ENCODE data around the gene EFR3B.
A peak's percentile ranks its signal among the peaks of the same experiment; 100 is the strongest.

The EFR3B gene

GRCh38 chr2:25197336-25198208, 155.7 kb downstream of the EFR3B start:
- DNase-seq = no peak

GRCh38 chr2:25198209-25198525, 156.3 kb downstream of the EFR3B start:
- no peak for DNase-seq

GRCh38 chr2:25198576-25198975, 156.7 kb downstream of the EFR3B start:
- DNase-seq = no peak

GRCh38 chr2:25201265-25201664, 159.4 kb downstream of the EFR3B start:
- peak in 1 of 2 experiments; percentile 12 for DNase-seq

GRCh38 chr2:25201794-25202193, 159.9 kb downstream of the EFR3B start:
- DNase-seq = no peak

GRCh38 chr2:25202275-25202674, 160.4 kb downstream of the EFR3B start:
- DNase-seq = no peak

- no peak for DNase-seq
Measured at GRCh38 chr2:25204190-25204838, 162.4 kb downstream of the EFR3B start.

GRCh38 chr2:25207078-25207545, 165.2 kb downstream of the EFR3B start:
- DNase-seq = no peak

Measured in SHP77 (cell line).